KOPT-K1 (cell line): ENCODE results near the gene OXCT1.

Experiments used
- H3K27ac ChIP-seq: fragments of 200-600 bp; sonication (generic); 2 replicates; pipeline ENCODE4 v1.5.1; 2016; ENCODE audit warnings: antibody characterized with exemption, mild to moderate bottlenecking, low read depth, low read length; ENCODE audit not compliant: poor library complexity, severe bottlenecking
- H3K36me3 ChIP-seq: fragments of 200-600 bp; sonication (generic); 2 replicates; pipeline ENCODE4 v1.5.1; 2017; ENCODE audit warnings: antibody characterized with exemption, mild to moderate bottlenecking, low read length, moderate library complexity; ENCODE audit not compliant: insufficient read depth
- H3K9me3 ChIP-seq: fragments of 200-600 bp; sonication (generic); 2 replicates; pipeline ENCODE4 v1.5.1; 2017; ENCODE audit warnings: antibody characterized with exemption, low read length, mild to moderate bottlenecking; ENCODE audit not compliant: insufficient read depth, poor library complexity, severe bottlenecking

Gene OXCT1

DNA sequence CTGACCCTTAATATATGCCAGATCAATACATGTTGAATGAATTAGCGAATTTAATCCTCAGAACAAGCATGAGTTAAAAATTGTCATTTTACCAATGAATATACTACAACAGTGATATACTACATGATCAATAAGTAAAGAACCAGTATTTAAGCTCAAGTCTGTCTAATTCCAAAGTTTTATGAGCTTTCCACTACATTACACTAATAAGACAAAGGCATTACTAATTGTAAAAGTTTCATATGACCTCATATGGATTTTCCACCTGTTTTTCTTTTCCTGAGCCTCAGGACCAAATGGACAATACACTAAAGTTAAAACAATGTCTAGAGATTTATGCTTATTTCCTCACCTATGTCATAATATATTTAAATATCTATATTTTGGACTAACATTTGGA, 80.8 kb downstream of the OXCT1 start:
- Histone ChIP-seq H3K9me3 (no peaks in the 10 kb centered on the region), H3K36me3 (peaks cover 52% of the 10 kb centered on the region), H3K27ac (no peak overlapping the region)

DNA sequence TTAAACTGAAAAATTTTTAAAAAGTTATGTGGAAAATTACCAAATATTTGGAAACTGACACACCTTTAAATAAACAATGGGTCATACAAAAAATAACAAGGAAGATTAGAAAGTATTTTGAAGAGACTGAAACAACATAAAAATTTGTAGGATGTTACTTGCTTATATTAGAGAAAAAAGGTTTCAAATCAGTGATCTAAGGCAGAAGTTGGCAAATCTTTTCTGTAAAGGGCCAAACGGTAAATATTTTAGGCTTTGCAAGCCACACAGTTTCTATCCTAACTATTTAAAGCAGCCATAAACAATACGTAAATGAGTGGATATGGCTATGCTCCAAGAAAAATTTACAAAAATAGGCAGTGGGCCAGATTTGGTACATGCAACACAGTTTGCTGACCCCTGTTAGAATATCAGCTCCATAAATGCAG, 81.3 kb downstream of the OXCT1 start:
- Histone ChIP-seq H3K9me3 (no peaks in the 10 kb centered on the region), H3K27ac (no peak overlapping the region), H3K36me3 (peaks cover 52% of the 10 kb centered on the region)

DNA sequence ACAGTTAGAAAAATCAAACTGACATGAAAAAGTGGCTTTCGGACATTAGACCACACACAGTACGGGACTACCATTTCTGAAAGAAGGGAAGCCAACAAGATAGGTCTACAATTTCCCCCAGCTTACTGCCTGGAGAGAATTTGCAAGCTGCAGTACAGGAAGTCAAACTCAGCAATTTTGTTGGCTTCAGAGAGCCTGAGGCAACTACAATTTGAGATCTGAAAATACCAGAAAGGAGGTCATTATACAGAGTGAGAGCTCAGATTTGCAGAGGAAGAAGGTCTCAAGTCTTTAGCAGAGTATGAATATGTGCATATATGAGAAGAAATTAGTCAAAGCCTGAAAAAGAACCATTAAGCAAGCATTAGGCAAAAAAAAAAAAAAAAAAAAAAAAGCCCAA, 83.0 kb downstream of the OXCT1 start:
- Histone ChIP-seq H3K36me3 (peaks cover 51% of the 10 kb centered on the region), H3K9me3 (no peaks in the 10 kb centered on the region), H3K27ac (no peak overlapping the region)

DNA sequence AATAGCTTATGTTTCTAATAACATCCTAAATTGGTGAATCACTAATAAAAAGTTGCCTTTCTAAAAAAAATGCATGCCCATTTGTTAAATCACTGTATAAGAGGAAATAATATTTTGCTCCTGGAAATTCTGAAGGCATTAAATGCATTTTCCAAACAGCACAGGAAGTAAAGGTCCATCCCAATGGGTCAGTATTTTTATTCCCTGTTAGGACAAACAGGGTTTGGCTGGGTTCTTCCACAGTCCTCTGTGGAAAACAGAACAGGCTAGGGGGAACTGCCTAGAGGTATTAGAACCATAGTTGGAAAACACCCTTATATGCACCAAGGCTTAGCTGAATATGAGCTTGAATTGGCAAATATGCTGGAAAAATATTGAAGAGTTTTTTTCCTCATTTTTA, 85.2 kb downstream of the OXCT1 start:
- H3K9me3 ChIP-seq: no peaks in the 10 kb centered on the region

DNA sequence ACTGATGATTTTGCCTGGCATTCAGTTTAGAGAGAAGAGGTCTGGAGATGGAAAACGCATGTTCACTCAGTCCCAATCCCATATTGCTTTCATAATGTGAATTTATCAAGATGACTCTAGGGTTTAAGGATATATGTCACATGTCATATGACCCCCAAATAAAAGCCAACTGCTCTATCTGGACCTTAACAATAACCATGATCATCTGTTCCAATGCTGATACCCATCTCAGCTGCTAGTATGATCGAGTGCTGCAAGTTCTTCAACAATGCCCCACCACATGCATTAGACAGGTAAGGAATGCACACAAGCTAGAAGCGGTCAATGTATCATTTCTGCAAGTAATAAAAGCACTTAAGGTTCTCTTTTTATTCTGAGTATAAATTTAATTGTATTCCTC, 91.8 kb downstream of the OXCT1 start:
- peaks cover 38% of the 10 kb centered on the region for H3K36me3 ChIP-seq
- H3K9me3 ChIP-seq: no peaks in the 10 kb centered on the region
- H3K27ac ChIP-seq: no peak overlapping the region

More for the DNA sequence above, 85.2 kb downstream of the OXCT1 start:
- H3K36me3 ChIP-seq: peaks cover 49% of the 10 kb centered on the region
- no peak overlapping the region for H3K27ac ChIP-seq

DNA sequence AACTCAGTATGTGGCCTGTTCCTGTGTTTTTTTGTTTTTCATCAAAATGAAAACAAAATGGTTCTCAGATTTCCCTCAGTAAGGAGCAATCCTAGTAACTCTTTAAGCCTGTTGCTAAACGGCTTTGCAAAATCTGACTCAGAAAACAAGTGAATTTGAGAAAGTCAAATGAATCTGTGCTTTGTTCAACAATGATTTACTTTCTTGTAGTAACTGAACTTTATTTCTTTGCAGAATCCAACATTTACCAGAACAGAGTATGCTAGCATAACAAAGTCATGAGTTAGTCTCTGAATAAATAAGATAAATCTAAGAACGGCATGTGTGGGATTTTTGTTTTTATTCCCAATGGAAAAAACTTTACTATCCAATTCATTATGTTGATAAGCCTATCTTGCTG, 93.8 kb downstream of the OXCT1 start:
- H3K36me3 ChIP-seq: peaks cover 28% of the 10 kb centered on the region
- no peaks in the 10 kb centered on the region for H3K9me3 ChIP-seq
- H3K27ac ChIP-seq: no peak overlapping the region

DNA sequence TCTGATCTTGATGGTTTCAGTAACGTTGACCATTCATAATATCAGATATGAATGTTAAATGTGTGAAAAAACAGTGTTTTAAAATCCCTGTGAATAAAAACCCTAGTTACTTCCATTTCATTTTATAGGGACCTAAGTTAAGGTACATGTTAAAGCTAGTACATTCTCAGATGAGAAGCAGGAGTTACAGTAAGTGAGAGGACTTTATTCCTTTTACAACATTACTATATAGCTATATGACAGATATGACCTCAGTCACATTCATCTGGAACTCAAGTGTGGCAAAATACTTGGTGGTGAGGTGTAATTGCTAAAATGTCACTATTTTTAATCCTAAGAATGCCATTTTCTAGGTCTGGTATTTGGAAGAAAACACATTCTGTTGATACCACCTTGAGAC, 96.4 kb downstream of the OXCT1 start:
- Histone ChIP-seq H3K36me3 (peaks cover 28% of the 10 kb centered on the region), H3K9me3 (no peaks in the 10 kb centered on the region)

DNA sequence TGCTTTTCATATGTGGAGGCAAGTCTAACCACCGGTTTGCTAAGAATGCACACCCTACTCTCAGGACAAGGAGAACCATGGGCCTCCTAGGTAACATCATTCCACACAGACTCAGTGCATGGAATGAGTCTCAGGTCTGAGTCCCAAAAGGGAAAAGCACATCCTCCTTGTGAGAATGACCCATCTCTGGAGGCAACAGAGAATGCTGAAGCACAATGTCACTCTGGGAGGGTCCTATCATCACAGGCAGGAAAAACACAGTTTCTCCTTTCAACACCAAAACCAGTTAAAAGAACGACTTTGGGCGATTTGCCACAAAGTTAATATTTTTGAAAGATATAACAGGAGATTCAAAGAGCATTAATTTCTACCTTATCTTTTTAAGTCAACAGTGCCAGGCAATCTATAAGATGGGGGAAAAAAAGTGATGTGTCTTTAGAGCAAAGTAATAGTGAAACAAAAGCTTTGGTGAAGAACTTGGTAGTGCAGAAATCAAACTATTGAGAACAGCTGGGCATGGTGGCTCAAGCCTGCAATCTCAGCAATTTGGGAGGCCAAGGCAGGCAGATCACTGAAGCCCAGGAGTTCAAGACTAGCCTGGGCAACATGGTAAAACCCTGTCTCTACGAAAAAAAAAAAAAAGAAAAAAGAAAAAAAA, 97.3 kb downstream of the OXCT1 start:
- Histone ChIP-seq H3K27ac (no peak overlapping the region), H3K9me3 (no peaks in the 10 kb centered on the region), H3K36me3 (peaks cover 27% of the 10 kb centered on the region)

More for the DNA sequence above, 96.4 kb downstream of the OXCT1 start:
- H3K27ac ChIP-seq: no peak overlapping the region

DNA sequence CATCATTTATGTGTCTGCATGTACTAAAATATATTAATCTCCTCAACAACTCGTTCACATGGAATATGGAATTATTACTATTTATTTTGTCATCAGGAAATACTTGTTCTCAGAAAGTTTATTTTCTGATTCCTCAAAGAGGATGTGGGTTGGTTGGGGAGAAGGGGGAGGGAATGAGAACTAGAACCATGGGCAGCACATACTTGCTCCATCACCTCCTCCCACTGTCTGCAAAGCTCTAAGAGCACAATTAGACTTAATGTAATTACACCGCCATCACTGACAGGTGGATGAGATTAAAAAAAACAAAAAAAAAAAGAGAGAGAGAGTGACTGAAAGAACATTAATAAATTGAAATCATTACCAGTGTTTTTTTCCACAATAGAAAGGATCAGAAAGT, 98.2 kb downstream of the OXCT1 start:
- no peaks in the 10 kb centered on the region for H3K9me3 ChIP-seq
- peaks cover 27% of the 10 kb centered on the region for H3K36me3 ChIP-seq
- H3K27ac ChIP-seq: no peak overlapping the region

DNA sequence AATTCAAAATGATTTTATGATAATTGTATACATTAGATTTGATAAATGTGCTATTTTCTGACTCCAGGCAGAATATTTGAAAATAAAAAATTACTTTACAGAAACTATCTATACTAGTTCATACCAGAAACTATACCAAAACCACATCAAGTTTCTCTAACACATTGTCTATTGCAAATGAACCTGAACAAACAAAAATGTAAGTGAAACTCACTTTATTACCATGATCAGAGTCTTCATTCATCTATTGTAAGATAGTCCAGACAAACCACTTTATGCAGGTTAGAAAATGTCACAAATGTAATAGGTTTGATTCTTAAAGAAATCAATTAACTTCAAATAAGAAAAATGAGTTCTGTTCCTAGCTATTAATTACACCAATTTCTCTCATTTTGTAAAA, 99.4 kb downstream of the OXCT1 start:
- H3K36me3 ChIP-seq: peaks cover 30% of the 10 kb centered on the region
- no peak overlapping the region for H3K27ac ChIP-seq
- H3K9me3 ChIP-seq: no peaks in the 10 kb centered on the region

DNA sequence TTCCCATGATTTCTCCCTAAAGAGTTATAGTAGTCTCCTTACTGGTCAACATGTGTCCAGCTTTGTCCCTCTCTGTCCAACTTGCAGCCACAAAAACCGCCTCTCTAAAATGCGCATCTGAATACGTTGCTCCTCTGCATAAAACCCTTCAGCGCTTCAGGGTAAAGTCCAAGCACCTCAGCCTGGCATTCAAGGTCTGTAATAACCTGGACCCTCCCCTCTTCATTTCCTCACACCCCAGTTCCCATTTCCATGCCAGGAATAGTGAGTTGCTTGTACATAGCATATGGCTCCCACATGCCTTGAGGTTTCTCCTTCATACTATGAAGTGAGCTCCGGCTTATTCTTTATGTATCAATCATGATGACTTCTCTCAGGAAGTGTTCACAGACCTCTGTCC, 101.5 kb downstream of the OXCT1 start:
- no peaks in the 10 kb centered on the region for H3K9me3 ChIP-seq
- H3K27ac ChIP-seq: no peak overlapping the region

DNA sequence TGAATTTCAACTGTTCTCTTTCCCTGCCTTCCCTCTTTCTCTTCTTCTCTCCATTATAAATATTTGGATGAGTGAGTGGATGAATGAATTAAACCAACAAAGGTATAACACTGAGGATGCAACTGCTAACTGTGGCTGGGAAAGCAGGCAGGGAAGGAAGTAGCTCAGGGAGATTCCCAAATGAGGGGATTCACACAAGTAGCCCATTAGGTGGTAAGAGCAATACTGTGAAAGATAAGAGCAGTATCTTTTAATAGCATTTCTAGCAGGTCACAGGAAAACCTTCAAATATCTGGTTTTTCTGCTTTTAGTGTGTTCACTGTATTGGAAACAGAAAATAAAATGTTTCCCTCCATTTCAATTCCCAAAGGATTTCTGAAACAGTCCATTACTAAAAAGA, 105.6 kb downstream of the OXCT1 start:
- H3K27ac ChIP-seq: no peak overlapping the region

More for the DNA sequence above, 101.5 kb downstream of the OXCT1 start:
- peaks cover 40% of the 10 kb centered on the region for H3K36me3 ChIP-seq

DNA sequence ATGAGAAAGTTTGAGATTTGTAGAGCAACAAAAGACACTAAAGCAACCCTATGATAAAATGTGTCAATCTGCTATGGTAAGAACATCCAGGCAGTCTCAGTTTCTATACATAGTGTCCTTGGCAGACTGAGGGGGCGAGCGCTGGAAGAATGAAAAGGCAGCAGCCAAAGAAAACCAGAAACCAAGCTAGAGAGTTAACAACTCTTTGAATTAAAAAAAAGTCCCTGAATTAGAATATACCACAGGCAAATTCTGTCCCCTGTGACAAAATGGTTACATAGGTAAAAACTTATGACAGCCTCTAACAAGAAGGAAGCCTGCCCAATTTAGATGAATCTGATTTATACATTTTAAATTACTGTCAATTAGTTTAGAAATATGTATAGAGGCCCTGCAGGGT, 106.7 kb downstream of the OXCT1 start:
- Histone ChIP-seq H3K36me3 (peaks cover 60% of the 10 kb centered on the region), H3K9me3 (no peaks in the 10 kb centered on the region), H3K27ac (no peak overlapping the region)

More for the DNA sequence above, 105.6 kb downstream of the OXCT1 start:
- Histone ChIP-seq H3K36me3 (peaks cover 57% of the 10 kb centered on the region), H3K9me3 (no peaks in the 10 kb centered on the region)

DNA sequence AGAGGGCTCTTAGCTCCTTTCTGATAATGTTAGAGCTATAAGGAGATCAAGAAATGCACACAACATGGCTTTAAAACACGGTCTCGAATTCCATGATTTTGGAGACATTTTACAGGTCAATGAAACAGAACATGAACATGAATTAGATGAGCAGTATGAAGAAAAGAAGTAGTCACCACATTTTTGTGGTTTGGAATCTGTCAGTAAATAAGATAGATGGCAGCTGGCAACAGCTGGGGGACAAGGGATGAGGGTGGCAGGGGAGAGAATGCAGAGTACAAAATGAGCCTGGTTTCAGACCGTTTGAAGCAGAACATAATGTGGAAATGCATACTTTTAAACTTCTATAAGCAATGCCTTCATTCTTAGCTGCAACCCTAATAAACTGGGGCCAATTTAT, 107.1 kb downstream of the OXCT1 start:
- no peak overlapping the region for H3K27ac ChIP-seq
- peaks cover 63% of the 10 kb centered on the region for H3K36me3 ChIP-seq
- H3K9me3 ChIP-seq: no peaks in the 10 kb centered on the region

DNA sequence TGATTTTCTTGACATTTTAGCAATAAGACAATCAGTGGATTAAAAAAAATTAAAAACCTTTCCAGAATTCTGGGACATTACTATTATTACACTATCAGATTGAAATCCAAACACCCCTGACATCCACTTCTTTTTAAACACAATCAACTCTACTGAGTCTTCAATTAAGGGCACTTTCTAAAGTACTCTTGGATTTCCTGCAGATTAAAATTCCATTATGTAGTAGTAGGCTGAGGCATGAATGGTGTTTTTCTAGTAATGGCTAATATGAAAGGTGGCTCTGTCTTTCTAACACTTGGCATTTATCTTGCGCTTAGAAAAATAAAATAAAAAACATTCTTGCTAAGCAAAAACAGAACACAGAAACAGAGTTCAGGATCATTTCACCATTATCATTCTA, 107.8 kb downstream of the OXCT1 start:
- H3K36me3 ChIP-seq: peaks cover 70% of the 10 kb centered on the region
- H3K9me3 ChIP-seq: no peaks in the 10 kb centered on the region
- H3K27ac ChIP-seq: no peak overlapping the region

DNA sequence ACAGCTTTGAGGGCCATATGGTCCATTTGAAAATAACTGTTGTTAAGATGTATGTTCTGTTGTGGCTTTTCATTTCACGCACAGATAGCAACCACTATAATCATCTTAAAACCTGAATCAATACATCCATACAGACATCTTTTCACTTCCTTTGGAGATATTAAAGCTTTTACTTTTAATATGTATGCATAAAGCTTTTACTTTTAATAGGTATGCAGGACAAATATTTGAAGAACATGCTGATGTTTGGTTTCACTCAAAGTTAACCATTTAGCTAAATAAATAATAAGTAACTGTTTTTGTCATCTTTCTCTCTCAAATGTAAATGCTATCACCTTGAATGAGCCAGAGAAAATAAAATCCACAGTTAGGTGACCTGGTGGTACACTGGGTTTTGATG, 108.6 kb downstream of the OXCT1 start:
- Histone ChIP-seq H3K36me3 (peaks cover 77% of the 10 kb centered on the region), H3K27ac (no peak overlapping the region), H3K9me3 (no peaks in the 10 kb centered on the region)
